A673 (cell line): ENCODE data around the gene CDC42EP3. TPM values are rescaled to one million over a fixed set of nuclear protein-coding genes. Genes with fewer than 3 reads are reported as not detected.

Source experiments
- BruUV-seq: library from RNA; stranded (reverse); fragments of 400-500 nt; replicated peaks from 2 replicates; lab custom pipeline; 2021; lab: Mats Ljungman, UMichigan
- CTCF ChIA-PET: fragments of 300-600 bp; sonication (Branson Sonifier 250); formaldehyde crosslinking; loops from one replicate; lab custom pipeline; 2022; ENCODE audit warnings: antibody characterized with exemption; lab: Charles Lee
- POLR2A ChIA-PET: fragments of 300-600 bp; sonication (Branson Sonifier 250); formaldehyde crosslinking; loops from one replicate; lab custom pipeline; 2022; ENCODE audit warnings: antibody characterized with exemption; ENCODE audit not compliant: low non-redundant PET; lab: Charles Lee
- DNase-seq: peaks from one replicate; pipeline ENCODE4 v3.0.0-alpha.2; 2015; ENCODE audit warnings: low spot score
- H3K27ac ChIP-seq: fragments of 200-600 bp; sonication (generic); 2 replicates; pipeline ENCODE4 v1.5.1; 2016; ENCODE audit warnings: mixed run types, low read depth, mild to moderate bottlenecking, mixed read lengths, antibody characterized with exemption, low read length; ENCODE audit not compliant: poor library complexity, severe bottlenecking
- H3K27me3 ChIP-seq: fragments of 200-600 bp; sonication (generic); replicated peaks from 2 replicates; pipeline ENCODE4 v1.6.1; 2017; ENCODE audit warnings: mixed run types, low read depth, mild to moderate bottlenecking, mixed read lengths, antibody characterized with exemption, low read length; ENCODE audit not compliant: insufficient read depth, poor library complexity
- H3K36me3 ChIP-seq: fragments of 200-600 bp; sonication (generic); 2 replicates; pipeline ENCODE4 v1.6.1; 2016; ENCODE audit warnings: mixed run types, mild to moderate bottlenecking, mixed read lengths, antibody characterized with exemption, low read length; ENCODE audit not compliant: insufficient read depth, poor library complexity, severe bottlenecking
- H3K4me1 ChIP-seq: fragments of 200-600 bp; sonication (generic); 2 replicates; pipeline ENCODE4 v1.6.1; 2017; ENCODE audit warnings: mixed run types, mild to moderate bottlenecking, mixed read lengths, antibody characterized with exemption, low read length; ENCODE audit not compliant: insufficient read depth, poor library complexity, severe bottlenecking
- H3K4me3 ChIP-seq: fragments of 200-600 bp; sonication (generic); 2 replicates; pipeline ENCODE4 v1.5.1; 2016; ENCODE audit warnings: low read depth, mixed run types, mild to moderate bottlenecking, mixed read lengths, low read length; ENCODE audit not compliant: poor library complexity, severe bottlenecking
- H3K9me3 ChIP-seq: fragments of 200-600 bp; sonication (generic); 2 replicates; pipeline ENCODE4 v1.6.1; 2016; ENCODE audit warnings: mixed run types, low read depth, mild to moderate bottlenecking, mixed read lengths, antibody characterized with exemption, low read length; ENCODE audit not compliant: poor library complexity, severe bottlenecking
- CTCF ChIP-seq: fragments of 300-800, 200-600 bp; sonication (generic); conservative IDR thresholded peaks from 2 replicates; pipeline ENCODE4 v1.5.1; 2017; ENCODE audit warnings: low read depth, mild to moderate bottlenecking, antibody characterized with exemption, low read length, moderate library complexity, mixed read lengths
- EZH2 ChIP-seq: fragments of 200-600 bp; sonication (generic); IDR thresholded peaks from 2 replicates; pipeline ENCODE4 v1.6.1; 2017; ENCODE audit warnings: borderline replicate concordance, low read depth, mild to moderate bottlenecking, mixed read lengths, antibody characterized with exemption, low read length; ENCODE audit not compliant: poor library complexity, severe bottlenecking
- intact Hi-C: fragments of 100-400 bp; cut with micrococcal nuclease; formaldehyde crosslinking; loops from one replicate; pipeline ENCODE4 v1.10.0; 2022; ENCODE audit not compliant: unreplicated experiment
- total RNA-seq: library from RNA; stranded (reverse); gene quantifications from 2 replicates; pipeline ENCODE4 v1.2.3, GENCODE V29; 2021

The CDC42EP3 gene
- total RNA-seq, 1 experiment from 2014 or later = 12.2 TPM

GRCh38 chr2:37631292-37631691 lies 40.1 kb downstream of the CDC42EP3 start:
- H3K4me3 ChIP-seq = no peak overlapping the region
- H3K27me3 ChIP-seq = no peaks in the 10 kb centered on the region
- TF ChIP-seq CTCF (no peak), EZH2 (no peak)
- H3K27ac ChIP-seq = no peak overlapping the region
- ChIA-PET POLR2A (no interaction called here), CTCF (no interaction called here)
- no peaks in the 10 kb centered on the region for H3K4me1 ChIP-seq
- H3K9me3 ChIP-seq = no peaks in the 10 kb centered on the region
- no TSS peak for BruUV-seq
- DNase-seq = no peak
- no peaks in the 10 kb centered on the region for H3K36me3 ChIP-seq
- intact Hi-C loops = no loop called here

- no peaks in the 10 kb centered on the region for H3K36me3 ChIP-seq
- H3K9me3 ChIP-seq = no peaks in the 10 kb centered on the region
- intact Hi-C loops = no loop called here
- no peaks in the 10 kb centered on the region for H3K4me1 ChIP-seq
- H3K27me3 ChIP-seq = no peaks in the 10 kb centered on the region
- BruUV-seq = no TSS peak
- no peak for DNase-seq
- no peak overlapping the region for H3K4me3 ChIP-seq
- TF ChIP-seq EZH2 = no peak
- no peak for TF ChIP-seq CTCF
- no peak overlapping the region for H3K27ac ChIP-seq
- ChIA-PET CTCF (no interaction called here), POLR2A (no interaction called here)
These were observed 40.7 kb downstream of the CDC42EP3 start for GRCh38 chr2:37630776-37631175.

- CTCF ChIA-PET = no interaction called here
- no peaks in the 10 kb centered on the region for H3K4me1 ChIP-seq
These were observed 41.1 kb downstream of the CDC42EP3 start for GRCh38 chr2:37630301-37630700.

More at GRCh38 chr2:37630301-37630700, 41.1 kb downstream of the CDC42EP3 start:
- TF ChIP-seq CTCF = no peak
- no peak for TF ChIP-seq EZH2
- no TSS peak for BruUV-seq
- no peaks in the 10 kb centered on the region for H3K27me3 ChIP-seq
- no peaks in the 10 kb centered on the region for H3K36me3 ChIP-seq
- POLR2A ChIA-PET = no interaction called here
- DNase-seq = no peak
- H3K27ac ChIP-seq = no peak overlapping the region
- intact Hi-C loops = no loop called here
- no peaks in the 10 kb centered on the region for H3K9me3 ChIP-seq
- H3K4me3 ChIP-seq = no peak overlapping the region
